Measurements from ENCODE around the gene LGMN.

Gene LGMN

DNA sequence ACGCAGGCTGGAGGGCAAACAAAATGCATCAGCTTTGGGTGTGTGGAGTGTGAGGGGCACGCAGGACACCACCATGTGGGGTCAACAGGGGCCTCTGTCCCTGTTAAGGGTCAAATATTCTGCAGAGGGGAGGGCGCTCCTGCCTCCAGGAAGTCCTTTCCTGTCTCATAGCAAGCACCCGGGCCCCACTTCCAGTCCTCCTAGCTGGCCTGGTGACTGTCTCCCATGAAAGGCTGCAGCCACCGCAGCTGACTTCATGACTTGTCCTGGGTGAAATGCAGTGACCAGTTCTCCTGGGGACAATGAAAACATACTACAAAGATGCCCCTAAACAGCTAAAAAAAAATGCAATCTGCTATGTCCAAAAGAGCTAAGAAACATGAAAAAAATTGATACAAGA, 53.6 kb downstream of the LGMN start:
- Histone ChIP-seq H2BK5ac (ENCODE audit: low read depth, low read length, poor library complexity, severe bottlenecking) (no peak overlapping the region), H3K18ac (ENCODE audit: low read depth in 1 of 2, low read length in 2 of 2) (no peak overlapping the region), H4K91ac (ENCODE audit: low read length) (no peak overlapping the region), H3K9me3 (ENCODE audit: control insufficient read depth, low read length) (no peaks in the 10 kb centered on the region), H3K4me3 (ENCODE audit: insufficient read depth in 1 of 2, low read depth in 1 of 2, low read length in 2 of 2) (no peak overlapping the region), H2AK5ac (ENCODE audit: low read length, severe bottlenecking) (no peak overlapping the region), H3K4me1 (ENCODE audit: control insufficient read depth, insufficient read depth, low read depth, low read length) (peaks cover 13% of the 10 kb centered on the region), H3K36me3 (ENCODE audit: control insufficient read depth in 1 of 2, insufficient read depth in 2 of 2, low read depth in 1 of 2, low read length in 2 of 2) (peaks cover 7 to 13% of the 10 kb centered on the region in 2 experiments), H2AFZ (ENCODE audit: low read depth, low read length) (no peak overlapping the region), H3K79me1 (replicated peaks; ENCODE audit: low read length, poor library complexity, severe bottlenecking) (no peaks in the 10 kb centered on the region), H3K4ac (ENCODE audit: low read depth in 1 of 2, low read length in 2 of 2) (no peak overlapping the region), H2BK120ac (ENCODE audit: low read depth, low read length) (no peak overlapping the region), H4K8ac (ENCODE audit: low read length) (no peak overlapping the region), H3K27ac (ENCODE audit: low read length, poor library complexity, severe bottlenecking) (no peak overlapping the region), H2BK12ac (ENCODE audit: low read length in 2 of 2) (no peak overlapping the region), H2BK15ac (ENCODE audit: low read depth, poor library complexity, severe bottlenecking) (no peak overlapping the region), H3K4me2 (ENCODE audit: low read length, poor library complexity, severe bottlenecking) (no peak overlapping the region), H3K27me3 (ENCODE audit: control insufficient read depth in 1 of 2, insufficient read depth in 1 of 2, low read length in 2 of 2) (peaks cover 0 to 18% of the 10 kb centered on the region in 2 experiments), H3K9ac (ENCODE audit: low read length) (peak overlapping the region; percentile 15), H3K23ac (ENCODE audit: low read length in 2 of 2) (no peak overlapping the region), H3K14ac (ENCODE audit: low read length in 2 of 2) (no peak overlapping the region)
- DNase-seq = no peak
- 57% methylated on average over 5 of the region's 5 CpGs for WGBS

DNA sequence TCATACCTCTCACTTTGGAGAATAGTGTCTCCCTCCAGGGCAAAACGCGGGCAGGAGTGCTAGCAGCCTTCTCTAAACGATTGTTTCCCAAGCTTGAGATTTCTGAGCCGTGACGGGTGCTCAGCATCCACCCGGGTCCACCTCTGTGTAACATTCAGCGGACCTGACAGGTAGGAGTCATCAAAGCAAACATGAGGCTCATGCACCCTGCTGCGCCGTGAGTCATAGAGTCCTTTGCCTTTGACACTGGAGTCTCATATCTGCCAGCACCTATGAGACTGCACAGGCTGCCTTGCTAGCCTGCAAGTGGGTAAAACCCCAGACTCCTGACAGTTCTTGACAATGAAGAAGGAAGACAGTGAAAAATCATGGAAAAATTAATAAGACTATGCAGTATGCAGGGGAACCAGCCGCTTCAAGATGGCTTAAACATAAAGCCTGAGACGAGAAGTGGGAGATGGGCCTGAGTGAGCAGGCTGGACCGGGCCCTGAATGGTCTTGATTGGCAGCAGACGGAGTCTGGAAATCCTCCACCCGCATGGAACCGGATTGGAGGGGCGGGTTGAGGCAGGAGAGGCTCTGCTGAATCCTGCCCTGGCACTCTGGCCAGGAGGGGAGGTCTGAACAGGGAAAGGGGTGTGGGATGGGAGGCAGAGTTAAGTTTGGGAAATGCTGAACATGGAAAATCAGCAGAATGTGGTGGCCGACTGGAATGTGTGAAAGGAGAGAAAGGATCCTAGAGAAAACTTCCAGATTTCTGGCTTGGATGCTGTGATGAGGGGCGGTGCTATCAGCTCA, 54.2 kb downstream of the LGMN start:
- Histone ChIP-seq H3K27ac (ENCODE audit: low read length, poor library complexity, severe bottlenecking) (no peak overlapping the region), H3K18ac (ENCODE audit: low read depth in 1 of 2, low read length in 2 of 2) (no peak overlapping the region), H3K4me2 (ENCODE audit: low read length, poor library complexity, severe bottlenecking) (no peak overlapping the region), H3K14ac (ENCODE audit: low read length in 2 of 2) (no peak overlapping the region), H2BK12ac (ENCODE audit: low read length in 2 of 2) (no peak overlapping the region), H3K79me1 (replicated peaks; ENCODE audit: low read length, poor library complexity, severe bottlenecking) (no peaks in the 10 kb centered on the region), H2BK5ac (ENCODE audit: low read depth, low read length, poor library complexity, severe bottlenecking) (no peak overlapping the region), H3K4me1 (ENCODE audit: control insufficient read depth, insufficient read depth, low read depth, low read length) (peaks cover 13% of the 10 kb centered on the region), H2AK5ac (ENCODE audit: low read length, severe bottlenecking) (no peak overlapping the region), H4K91ac (ENCODE audit: low read length) (no peak overlapping the region), H3K23ac (ENCODE audit: low read length in 2 of 2) (peak overlapping the region in 1 of 2 experiments; percentile 26), H3K27me3 (ENCODE audit: control insufficient read depth in 1 of 2, insufficient read depth in 1 of 2, low read length in 2 of 2) (peaks cover 0 to 18% of the 10 kb centered on the region in 2 experiments), H3K9me3 (ENCODE audit: control insufficient read depth, low read length) (no peaks in the 10 kb centered on the region), H2AFZ (ENCODE audit: low read depth, low read length) (no peak overlapping the region), H3K36me3 (ENCODE audit: control insufficient read depth in 1 of 2, insufficient read depth in 2 of 2, low read depth in 1 of 2, low read length in 2 of 2) (peaks cover 7 to 13% of the 10 kb centered on the region in 2 experiments), H3K4me3 (ENCODE audit: insufficient read depth in 1 of 2, low read depth in 1 of 2, low read length in 2 of 2) (no peak overlapping the region), H3K4ac (ENCODE audit: low read depth in 1 of 2, low read length in 2 of 2) (no peak overlapping the region), H3K9ac (ENCODE audit: low read length) (peak overlapping the region; percentile 15), H2BK15ac (ENCODE audit: low read depth, poor library complexity, severe bottlenecking) (no peak overlapping the region), H2BK120ac (ENCODE audit: low read depth, low read length) (no peak overlapping the region), H4K8ac (ENCODE audit: low read length) (no peak overlapping the region)
- no peak for DNase-seq
- WGBS = 87% methylated on average over 18 of the region's 18 CpGs

DNA sequence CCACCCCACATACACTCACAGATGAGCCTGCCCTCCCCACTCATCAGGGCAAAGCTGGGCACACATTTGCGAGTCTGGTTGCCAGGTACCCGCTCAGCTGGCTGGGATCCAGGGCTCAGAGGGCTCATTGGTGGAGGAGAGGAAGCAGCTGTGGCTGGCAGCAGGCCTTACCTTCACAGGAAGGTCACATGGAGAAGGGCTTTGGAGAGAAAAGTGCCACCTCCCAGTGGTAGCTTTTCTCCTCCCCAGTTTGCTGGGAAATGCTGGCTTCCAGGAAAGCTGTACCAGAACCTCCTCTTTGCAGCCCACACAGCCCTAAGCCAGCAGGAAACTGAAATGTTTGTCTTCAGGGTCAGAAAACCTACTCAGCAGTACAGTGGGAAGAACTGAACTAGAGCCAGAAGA, 55.6 kb downstream of the LGMN start:
- Histone ChIP-seq H3K4me3 (ENCODE audit: insufficient read depth in 1 of 2, low read depth in 1 of 2, low read length in 2 of 2) (no peak overlapping the region), H2BK5ac (ENCODE audit: low read depth, low read length, poor library complexity, severe bottlenecking) (no peak overlapping the region), H2AFZ (ENCODE audit: low read depth, low read length) (no peak overlapping the region), H3K4ac (ENCODE audit: low read depth in 1 of 2, low read length in 2 of 2) (no peak overlapping the region), H2BK15ac (ENCODE audit: low read depth, poor library complexity, severe bottlenecking) (no peak overlapping the region), H3K9ac (ENCODE audit: low read length) (no peak overlapping the region), H3K36me3 (ENCODE audit: control insufficient read depth in 1 of 2, insufficient read depth in 2 of 2, low read depth in 1 of 2, low read length in 2 of 2) (peaks cover 20 to 24% of the 10 kb centered on the region in 2 experiments), H2BK12ac (ENCODE audit: low read length in 2 of 2) (no peak overlapping the region), H3K14ac (ENCODE audit: low read length in 2 of 2) (no peak overlapping the region), H3K4me2 (ENCODE audit: low read length, poor library complexity, severe bottlenecking) (no peak overlapping the region), H3K4me1 (ENCODE audit: control insufficient read depth, insufficient read depth, low read depth, low read length) (peaks cover 17% of the 10 kb centered on the region), H3K18ac (ENCODE audit: low read depth in 1 of 2, low read length in 2 of 2) (no peak overlapping the region), H2AK5ac (ENCODE audit: low read length, severe bottlenecking) (no peak overlapping the region), H4K91ac (ENCODE audit: low read length) (no peak overlapping the region), H3K27me3 (ENCODE audit: control insufficient read depth in 1 of 2, insufficient read depth in 1 of 2, low read length in 2 of 2) (peaks cover 0 to 18% of the 10 kb centered on the region in 2 experiments), H2BK120ac (ENCODE audit: low read depth, low read length) (no peak overlapping the region), H3K23ac (ENCODE audit: low read length in 2 of 2) (no peak overlapping the region), H4K8ac (ENCODE audit: low read length) (no peak overlapping the region), H3K79me1 (replicated peaks; ENCODE audit: low read length, poor library complexity, severe bottlenecking) (no peaks in the 10 kb centered on the region), H3K9me3 (ENCODE audit: control insufficient read depth, low read length) (no peaks in the 10 kb centered on the region), H3K27ac (ENCODE audit: low read length, poor library complexity, severe bottlenecking) (no peak overlapping the region)
- peak; percentile 13 for DNase-seq
- WGBS = 100% methylated on average over 2 of the region's 2 CpGs

DNA sequence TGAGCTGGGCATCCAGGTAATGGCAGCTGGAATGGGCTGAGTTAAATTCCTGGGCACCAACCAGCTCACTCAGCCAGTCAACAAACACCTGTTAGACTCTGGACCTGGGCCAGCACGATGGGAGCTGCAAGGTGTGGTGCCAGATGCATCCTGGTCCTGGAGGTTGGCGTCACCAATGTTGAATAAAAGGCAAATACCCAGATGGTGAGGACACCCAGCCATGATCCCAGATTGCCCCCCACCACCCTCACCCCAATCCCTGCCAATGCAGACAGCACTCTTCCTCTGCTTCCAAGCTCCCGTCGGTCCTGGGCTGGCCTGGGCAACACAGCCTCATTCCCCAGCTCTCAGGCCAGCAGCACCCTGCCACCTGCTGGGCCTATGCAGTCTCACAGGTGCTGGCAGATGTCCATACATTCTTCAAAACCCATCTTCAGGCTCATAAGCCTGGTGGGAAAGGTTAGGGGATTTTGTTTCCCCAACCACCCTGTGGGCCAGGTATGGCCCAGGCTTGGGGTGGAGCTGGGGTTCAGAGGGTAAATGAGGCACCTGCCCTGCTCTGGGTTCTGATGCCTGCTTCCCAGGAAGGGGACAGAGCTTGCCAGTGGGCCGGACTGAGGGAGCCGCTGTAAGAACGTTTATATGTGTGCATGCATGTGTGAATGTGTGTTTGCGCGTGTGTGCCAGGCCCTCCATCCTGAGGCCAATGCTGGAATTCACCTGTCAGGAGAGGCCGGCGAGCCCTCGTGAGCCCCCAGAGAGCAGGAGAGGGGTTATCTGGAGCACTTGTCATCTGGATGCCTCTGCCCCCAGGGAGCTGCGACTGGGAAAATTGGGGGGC, 58.0 kb downstream of the LGMN start:
- Histone ChIP-seq H2BK15ac (ENCODE audit: low read depth, poor library complexity, severe bottlenecking) (no peak overlapping the region), H2AFZ (ENCODE audit: low read depth, low read length) (no peak overlapping the region), H3K9ac (ENCODE audit: low read length) (no peak overlapping the region), H3K4me1 (ENCODE audit: control insufficient read depth, insufficient read depth, low read depth, low read length) (peaks cover 28% of the 10 kb centered on the region), H3K36me3 (ENCODE audit: control insufficient read depth in 1 of 2, insufficient read depth in 2 of 2, low read depth in 1 of 2, low read length in 2 of 2) (peaks cover 34 to 35% of the 10 kb centered on the region in 2 experiments), H3K4me3 (ENCODE audit: insufficient read depth in 1 of 2, low read depth in 1 of 2, low read length in 2 of 2) (no peak overlapping the region), H3K27me3 (ENCODE audit: control insufficient read depth in 1 of 2, insufficient read depth in 1 of 2, low read length in 2 of 2) (peaks cover 0 to 18% of the 10 kb centered on the region in 2 experiments), H4K8ac (ENCODE audit: low read length) (no peak overlapping the region), H2BK120ac (ENCODE audit: low read depth, low read length) (no peak overlapping the region), H3K4me2 (ENCODE audit: low read length, poor library complexity, severe bottlenecking) (no peak overlapping the region), H2BK12ac (ENCODE audit: low read length in 2 of 2) (no peak overlapping the region), H4K91ac (ENCODE audit: low read length) (no peak overlapping the region), H3K14ac (ENCODE audit: low read length in 2 of 2) (no peak overlapping the region), H3K9me3 (ENCODE audit: control insufficient read depth, low read length) (no peaks in the 10 kb centered on the region), H3K18ac (ENCODE audit: low read depth in 1 of 2, low read length in 2 of 2) (no peak overlapping the region), H2AK5ac (ENCODE audit: low read length, severe bottlenecking) (no peak overlapping the region), H3K27ac (ENCODE audit: low read length, poor library complexity, severe bottlenecking) (no peak overlapping the region), H3K23ac (ENCODE audit: low read length in 2 of 2) (no peak overlapping the region), H3K79me1 (replicated peaks; ENCODE audit: low read length, poor library complexity, severe bottlenecking) (no peaks in the 10 kb centered on the region), H3K4ac (ENCODE audit: low read depth in 1 of 2, low read length in 2 of 2) (no peak overlapping the region), H2BK5ac (ENCODE audit: low read depth, low read length, poor library complexity, severe bottlenecking) (no peak overlapping the region)
- peak; percentile 50 for DNase-seq
- WGBS = 88% methylated on average over 10 of the region's 13 CpGs

Data from mesenchymal stem cell (in vitro differentiated cells and primary cell).